DND-41 (cell line): ENCODE measurements around the gene RHEBL1.

Experiments used
- ATAC-seq: fragments of 200-7000 bp; cut with Tn5 transposase; 3 replicates; pipeline ENCODE4 v1.9.1; 2021; ENCODE audit warnings: low read depth; ENCODE audit not compliant: insufficient read depth
- DNase-seq: peaks from one replicate; pipeline ENCODE4 v3.0.0-alpha.2; 2020
- H2AFZ ChIP-seq: 2 replicates; pipeline ENCODE4 v1.6.0; 2012; ENCODE audit warnings: low read depth, low read length
- H3K27ac ChIP-seq: 2 replicates; pipeline ENCODE4 v1.5.1; 2012; ENCODE audit warnings: low read length, inconsistent platforms
- H3K27me3 ChIP-seq: fragments of 200-600 bp; sonication (generic); 2 replicates; pipeline ENCODE4 v1.6.0; 2012; ENCODE audit warnings: low read length, mild to moderate bottlenecking, inconsistent platforms; ENCODE audit not compliant: insufficient read depth, poor library complexity
- H3K36me3 ChIP-seq: 2 replicates; pipeline ENCODE4 v1.5.1; 2012; ENCODE audit warnings: low read length, inconsistent platforms; ENCODE audit not compliant: insufficient read depth
- H3K4me1 ChIP-seq: 2 replicates; pipeline ENCODE4 v1.5.1; 2012; ENCODE audit warnings: mild to moderate bottlenecking, low read length; ENCODE audit not compliant: insufficient read depth
- H3K4me2 ChIP-seq: 2 replicates; pipeline ENCODE4 v1.6.0; 2012; ENCODE audit warnings: mild to moderate bottlenecking, moderate library complexity, low read length, inconsistent platforms; ENCODE audit not compliant: insufficient read depth
- H3K4me3 ChIP-seq, 2 experiments: fragments of 200-600 bp in 1 of 2; shearing (Covaris generic) in 1 of 2; 2 replicates each; pipeline ENCODE4 v1.5.1; 2012 to 2016; ENCODE audit warnings: inconsistent platforms in 2 of 2, low read length in 2 of 2, mild to moderate bottlenecking in 2 of 2, low read depth in 1 of 2, moderate library complexity in 1 of 2
- H3K79me2 ChIP-seq: 2 replicates; pipeline ENCODE4 v1.6.0; 2012; ENCODE audit warnings: low read length, inconsistent platforms; ENCODE audit not compliant: insufficient read depth
- H3K9ac ChIP-seq: 2 replicates; pipeline ENCODE4 v1.6.0; 2012; ENCODE audit warnings: low read depth, mild to moderate bottlenecking, inconsistent platforms, low read length, moderate library complexity
- H3K9me3 ChIP-seq: 2 replicates; pipeline ENCODE4 v1.5.1; 2012; ENCODE audit warnings: low read length, moderate library complexity, mild to moderate bottlenecking, inconsistent platforms; ENCODE audit not compliant: insufficient read depth, severe bottlenecking
- H4K20me1 ChIP-seq: 2 replicates; pipeline ENCODE4 v1.6.0; 2012; ENCODE audit warnings: low read length; ENCODE audit not compliant: insufficient read depth
- EZH2 ChIP-seq: IDR thresholded peaks from 3 replicates; pipeline ENCODE4 v1.6.1; 2012; ENCODE audit warnings: borderline replicate concordance, low read depth, mild to moderate bottlenecking, moderate library complexity, low read length, inconsistent platforms; ENCODE audit not compliant: severe bottlenecking
- TF ChIP-seq, protein P1 (sequence below): IDR thresholded peaks from 2 replicates; pipeline ENCODE4 v1.5.1; 2012; ENCODE audit warnings: borderline replicate concordance, low read length, moderate library complexity, mild to moderate bottlenecking; ENCODE audit not compliant: poor library complexity, severe bottlenecking; ENCODE audit errors: extremely low read depth

The RHEBL1 gene

DNA sequence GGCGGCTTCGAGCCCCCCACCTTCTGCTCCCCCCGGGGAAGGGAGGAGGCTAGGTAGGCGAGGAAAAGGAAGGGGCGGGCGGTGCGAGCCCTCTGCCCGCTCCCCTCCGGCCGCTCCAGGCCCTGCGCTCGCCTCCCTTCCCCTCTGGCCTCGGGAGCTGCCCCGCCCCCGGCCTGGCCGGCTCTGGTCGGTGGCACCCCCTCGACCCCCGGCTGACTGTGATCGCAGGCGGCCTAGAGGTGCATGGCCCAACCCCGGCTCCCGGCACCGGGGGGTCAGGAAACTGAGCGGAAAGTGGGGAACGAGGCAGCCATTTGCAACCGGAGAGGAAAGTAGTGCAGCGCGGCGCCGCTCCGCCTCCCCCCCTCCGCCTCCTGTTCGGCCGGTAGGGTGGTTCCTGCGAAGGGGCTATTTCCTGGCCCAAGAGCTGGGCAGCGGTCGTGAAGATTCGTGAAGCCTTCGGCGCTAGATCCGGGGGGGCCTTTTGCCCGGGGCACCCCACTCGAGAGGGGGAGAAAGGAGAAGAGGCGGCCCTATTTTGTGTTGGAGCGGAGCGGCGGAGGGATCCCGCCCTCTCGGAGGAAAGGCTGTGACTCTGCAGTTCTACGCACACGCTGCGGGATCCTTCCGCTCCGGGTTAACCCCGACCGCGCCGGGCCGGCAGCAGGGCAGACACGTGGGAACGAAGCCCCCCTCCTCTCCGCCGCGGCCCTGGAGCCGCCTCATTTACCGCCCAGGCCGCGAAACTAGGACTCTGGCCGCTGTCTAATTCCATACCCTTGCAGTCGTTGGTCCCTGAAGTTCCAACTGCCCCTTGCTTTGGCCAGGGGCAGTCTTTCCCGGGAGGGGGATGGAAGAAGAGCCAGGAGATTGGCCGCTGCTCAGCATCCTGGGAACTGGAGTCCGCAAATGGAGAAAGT is 9.3 kb downstream of the RHEBL1 start, which contains the start of gene KMT2D:
KMT2D (minus strand) TSS at position 558 of the 920 bp plus-strand sequence. CDS start 5,470 bp downstream, outside the sequence.
- no peak for TF ChIP-seq EZH2
- TF ChIP-seq, protein P1, sequence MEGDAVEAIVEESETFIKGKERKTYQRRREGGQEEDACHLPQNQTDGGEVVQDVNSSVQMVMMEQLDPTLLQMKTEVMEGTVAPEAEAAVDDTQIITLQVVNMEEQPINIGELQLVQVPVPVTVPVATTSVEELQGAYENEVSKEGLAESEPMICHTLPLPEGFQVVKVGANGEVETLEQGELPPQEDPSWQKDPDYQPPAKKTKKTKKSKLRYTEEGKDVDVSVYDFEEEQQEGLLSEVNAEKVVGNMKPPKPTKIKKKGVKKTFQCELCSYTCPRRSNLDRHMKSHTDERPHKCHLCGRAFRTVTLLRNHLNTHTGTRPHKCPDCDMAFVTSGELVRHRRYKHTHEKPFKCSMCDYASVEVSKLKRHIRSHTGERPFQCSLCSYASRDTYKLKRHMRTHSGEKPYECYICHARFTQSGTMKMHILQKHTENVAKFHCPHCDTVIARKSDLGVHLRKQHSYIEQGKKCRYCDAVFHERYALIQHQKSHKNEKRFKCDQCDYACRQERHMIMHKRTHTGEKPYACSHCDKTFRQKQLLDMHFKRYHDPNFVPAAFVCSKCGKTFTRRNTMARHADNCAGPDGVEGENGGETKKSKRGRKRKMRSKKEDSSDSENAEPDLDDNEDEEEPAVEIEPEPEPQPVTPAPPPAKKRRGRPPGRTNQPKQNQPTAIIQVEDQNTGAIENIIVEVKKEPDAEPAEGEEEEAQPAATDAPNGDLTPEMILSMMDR = peak; percentile 38
- ATAC-seq (peak; percentile 76), DNase-seq (peak; percentile 93)
- H3K36me3 ChIP-seq = peaks cover 50% of the 10 kb centered on the region
- H3K27ac ChIP-seq = peak within 1 kb of the TSS; percentile 100
- H3K79me2 ChIP-seq = peaks cover 62% of the 10 kb centered on the region
- peak within 1 kb of the TSS; percentile 99 for H3K9ac ChIP-seq
- peak within 1 kb of the TSS; percentile 84 to 96 for H3K4me3 ChIP-seq
- H2AFZ ChIP-seq = peak within 1 kb of the TSS; percentile 93
- no peaks in the 10 kb centered on the region for H3K27me3 ChIP-seq
- H3K4me2 ChIP-seq = peak within 1 kb of the TSS; percentile 99
- H3K9me3 ChIP-seq = no peaks in the 10 kb centered on the region
- peaks cover 40% of the 10 kb centered on the region for H4K20me1 ChIP-seq
- H3K4me1 ChIP-seq = peaks cover 53% of the 10 kb centered on the region

DNA sequence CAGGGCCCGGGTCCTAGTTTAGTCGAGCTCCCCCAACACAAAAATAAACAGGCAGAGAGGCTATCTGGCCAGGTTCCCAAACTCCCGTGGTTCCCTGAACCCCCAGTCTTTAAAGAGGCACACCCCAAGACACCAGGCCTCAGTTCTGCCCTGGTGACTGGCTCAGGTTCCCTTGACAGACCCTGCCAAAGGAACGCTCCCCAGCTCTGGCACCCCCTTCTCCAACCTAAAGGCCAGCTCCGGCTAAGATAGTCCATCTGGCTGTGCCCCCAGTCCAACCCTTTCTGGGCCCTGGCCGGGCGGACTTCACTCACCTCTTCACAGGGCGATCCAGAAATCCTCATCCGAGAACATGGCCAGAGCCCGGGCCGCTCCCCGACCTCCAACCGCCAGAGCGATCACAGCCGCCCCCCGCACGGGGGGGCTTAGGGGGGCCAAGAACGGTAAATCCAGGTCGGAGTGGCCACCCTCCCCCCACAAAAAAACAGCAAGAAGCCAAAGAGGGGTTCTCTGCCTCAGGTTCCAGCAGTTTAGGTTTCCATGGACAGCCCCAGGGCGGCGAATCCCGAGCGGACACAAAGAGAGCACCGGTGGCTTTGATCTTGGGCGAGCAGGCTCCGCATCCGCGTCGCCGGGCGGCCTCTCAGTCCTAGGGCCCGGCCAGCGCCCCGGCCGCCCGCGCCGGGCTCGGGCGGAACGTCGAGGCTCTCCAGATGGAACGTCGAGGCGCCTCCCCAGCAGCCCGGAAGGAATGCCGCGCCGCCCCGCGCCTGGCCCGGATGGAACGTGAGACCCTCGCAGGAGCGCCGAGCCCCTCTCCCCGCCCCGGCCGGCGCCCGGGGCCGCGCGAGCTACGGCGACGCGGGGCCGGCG is 10.2 kb downstream of the RHEBL1 start:
- Histone ChIP-seq H3K4me2 (peak overlapping the region; percentile 99), H3K9me3 (no peaks in the 10 kb centered on the region), H4K20me1 (peaks cover 49% of the 10 kb centered on the region), H3K79me2 (peaks cover 72% of the 10 kb centered on the region), H3K4me1 (peaks cover 62% of the 10 kb centered on the region), H3K9ac (peak overlapping the region; percentile 99), H3K4me3 (peak overlapping the region; percentile 84 to 96; a peak in 3 of 4 replicates), H2AFZ (peak overlapping the region; percentile 93), H3K27ac (peak overlapping the region; percentile 100), H3K36me3 (peaks cover 51% of the 10 kb centered on the region), H3K27me3 (no peaks in the 10 kb centered on the region)
- DNase-seq (peak; percentile 39), ATAC-seq (peak; percentile 6)
- no peak for TF ChIP-seq EZH2
- TF ChIP-seq, protein P1 = no peak

DNA sequence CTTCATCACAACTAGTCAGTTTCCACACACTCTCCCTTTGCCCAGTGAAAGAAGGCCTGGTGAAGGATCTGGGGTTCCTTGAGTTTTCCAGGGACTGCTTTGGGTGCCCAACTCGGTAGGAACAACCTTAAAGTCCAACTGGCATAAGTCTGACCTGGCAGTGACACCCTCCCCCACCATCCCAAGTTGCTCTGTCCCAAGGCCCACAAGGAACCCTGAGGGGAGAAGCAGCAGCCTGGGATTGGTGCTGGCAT is 10.8 kb downstream of the RHEBL1 start:
- Histone ChIP-seq H2AFZ (no peak overlapping the region), H3K4me3 (peak overlapping the region; percentile 84 to 96), H3K4me2 (peak overlapping the region; percentile 99), H3K9me3 (no peaks in the 10 kb centered on the region), H3K79me2 (peaks cover 78% of the 10 kb centered on the region), H3K9ac (peak overlapping the region; percentile 99), H3K4me1 (peaks cover 67% of the 10 kb centered on the region), H3K36me3 (peaks cover 55% of the 10 kb centered on the region), H4K20me1 (peaks cover 55% of the 10 kb centered on the region), H3K27ac (peak overlapping the region; percentile 100), H3K27me3 (no peaks in the 10 kb centered on the region)
- ATAC-seq = no peak
- TF ChIP-seq EZH2 = no peak
- TF ChIP-seq, protein P1 = no peak
- no peak for DNase-seq
